Measurements from ENCODE around the gene CPT1A. TPM values are rescaled to one million over a fixed set of nuclear protein-coding genes. Genes with fewer than 3 reads are reported as not detected.

The CPT1A gene
- total and polyA plus RNA-seq, 7 donors: 8.6 to 29.2 (median 12.9) TPM

- H3K27ac ChIP-seq: no peak overlapping the region
- WGBS, 3 donors: 86 to 90% (median 90%) methylated on average over 13 of the region's 13 CpGs
- no peak overlapping the region for H3K4me3 ChIP-seq
- DNase-seq (no peak), ATAC-seq (no peak)
- no peaks in the 10 kb centered on the region for H3K4me1 ChIP-seq
- H3K27me3 ChIP-seq (ENCODE audit: insufficient read depth in 3 of 3, low read length in 2 of 3): no peaks in the 10 kb centered on the region
- no peak for TF ChIP-seq CTCF (IDR thresholded peaks at IDR 0.05)
- intact Hi-C loops (cut with DNase I): no loop called here
- H3K36me3 ChIP-seq (ENCODE audit: insufficient read depth in 1 of 2, low read depth in 1 of 2): no peaks in the 10 kb centered on the region
- H3K9me3 ChIP-seq: no peaks in the 10 kb centered on the region
Measured at GRCh38 chr11:68882391-68882790, 40.7 kb upstream of the CPT1A start.

GRCh38 chr11:68881320-68881719, 39.6 kb upstream of the CPT1A start:
- H3K4me3 ChIP-seq: no peak overlapping the region
- H3K27me3 ChIP-seq (ENCODE audit: insufficient read depth in 3 of 3, low read length in 2 of 3): no peaks in the 10 kb centered on the region
- TF ChIP-seq CTCF (IDR thresholded peaks at IDR 0.05): no peak
- H3K9me3 ChIP-seq: no peaks in the 10 kb centered on the region
- DNase-seq: no peak
- intact Hi-C loops (cut with DNase I): no loop called here
- no peaks in the 10 kb centered on the region for H3K36me3 ChIP-seq (ENCODE audit: insufficient read depth in 1 of 2, low read depth in 1 of 2)
- ATAC-seq: no peak
- H3K4me1 ChIP-seq: no peaks in the 10 kb centered on the region
- 93 to 98% (median 98%) methylated on average over 2 of the region's 2 CpGs for WGBS, 3 donors
- no peak overlapping the region for H3K27ac ChIP-seq

- Histone ChIP-seq H3K9me3 (no peaks in the 10 kb centered on the region), H3K27me3 (ENCODE audit: insufficient read depth in 3 of 3, low read length in 2 of 3) (no peaks in the 10 kb centered on the region), H3K4me3 (no peak overlapping the region), H3K4me1 (no peaks in the 10 kb centered on the region), H3K36me3 (ENCODE audit: insufficient read depth in 1 of 2, low read depth in 1 of 2) (no peaks in the 10 kb centered on the region), H3K27ac (no peak overlapping the region)
- DNase-seq: no peak
- intact Hi-C loops (cut with DNase I): no loop called here
- no peak for ATAC-seq
- no peak for TF ChIP-seq CTCF (IDR thresholded peaks at IDR 0.05)
- WGBS, 3 donors: 93 to 95% (median 93%) methylated on average over 5 of the region's 5 CpGs
Measured at GRCh38 chr11:68880851-68881250, 39.1 kb upstream of the CPT1A start.

GRCh38 chr11:68878022-68878421, 36.3 kb upstream of the CPT1A start:
- Histone ChIP-seq H3K4me3 (no peak overlapping the region), H3K27me3 (ENCODE audit: insufficient read depth in 3 of 3, low read length in 2 of 3) (no peaks in the 10 kb centered on the region), H3K27ac (no peak overlapping the region), H3K36me3 (ENCODE audit: insufficient read depth in 1 of 2, low read depth in 1 of 2) (no peaks in the 10 kb centered on the region), H3K9me3 (no peaks in the 10 kb centered on the region), H3K4me1 (no peaks in the 10 kb centered on the region)
- WGBS, 3 donors: 79 to 86% (median 85%) methylated on average over 7 of the region's 7 CpGs
- DNase-seq: no peak
- intact Hi-C loops (cut with DNase I): no loop called here
- no peak for TF ChIP-seq CTCF (IDR thresholded peaks at IDR 0.05)
- ATAC-seq: no peak

- Histone ChIP-seq H3K4me1 (no peaks in the 10 kb centered on the region), H3K27ac (no peak overlapping the region), H3K9me3 (no peaks in the 10 kb centered on the region), H3K36me3 (ENCODE audit: insufficient read depth in 1 of 2, low read depth in 1 of 2) (no peaks in the 10 kb centered on the region), H3K4me3 (no peak overlapping the region), H3K27me3 (ENCODE audit: insufficient read depth in 3 of 3, low read length in 2 of 3) (peaks cover 0 to 2% (median 0%) of the 10 kb centered on the region in 3 donors)
- intact Hi-C loops (cut with DNase I): no loop called here
- TF ChIP-seq CTCF (IDR thresholded peaks at IDR 0.05): no peak
- DNase-seq (no peak), ATAC-seq (no peak)
- 73 to 78% (median 74%) methylated on average over 12 of the region's 12 CpGs for WGBS, 3 donors
Measured at GRCh38 chr11:68872216-68873003, 30.7 kb upstream of the CPT1A start.
